Measurements from ENCODE around the gene ZCCHC14.
"Not testable (repeated sequence)": the region's sequence is repeated elsewhere in the genome, so short reads cannot be mapped to it uniquely, and the experiment has no call there.

ZCCHC14 gene

DNA sequence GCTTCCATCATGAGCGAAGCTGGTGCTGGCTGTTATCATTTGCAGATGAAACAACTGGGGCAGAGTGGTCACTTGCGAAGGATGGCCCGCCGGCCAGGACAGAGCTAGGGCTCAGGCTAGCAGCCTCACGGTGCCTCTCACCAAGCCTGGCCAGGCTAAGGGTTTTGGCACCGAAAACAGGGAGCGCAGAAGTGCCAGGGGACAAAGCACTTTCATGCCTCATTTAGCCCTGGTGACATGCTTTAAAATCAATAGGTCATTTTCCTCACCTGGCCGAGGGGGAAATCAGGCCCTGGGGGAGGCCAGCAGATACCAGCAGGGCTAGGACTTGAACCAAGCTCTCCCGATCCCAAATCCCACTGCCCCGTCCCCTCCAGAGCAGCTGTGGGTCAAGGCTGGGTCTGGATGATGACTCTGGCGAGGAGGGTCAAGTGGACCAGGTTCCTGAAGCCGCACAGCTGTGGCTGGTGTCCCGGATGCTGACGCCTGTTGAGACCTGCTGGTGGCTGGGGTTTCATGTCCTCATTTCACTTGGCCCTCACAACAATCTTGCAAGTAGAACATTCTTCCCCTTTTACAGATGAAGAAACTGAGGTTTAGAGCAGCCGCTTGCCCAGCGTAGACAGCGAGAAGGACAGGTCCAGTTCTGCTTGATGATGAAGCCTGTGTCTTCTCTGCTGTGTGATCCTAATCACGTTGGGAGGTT, 10.6 kb upstream of the ZCCHC14 start:
- H3K4me1 ChIP-seq (ENCODE audit: control insufficient read depth, insufficient read depth, low read length): peaks cover 16% of the 10 kb centered on the region
- not testable (repeated sequence) for H3K9me3 ChIP-seq (ENCODE audit: control insufficient read depth, low read length); H3K4me3 ChIP-seq (ENCODE audit: low read length); H3K9ac ChIP-seq (ENCODE audit: low read length); DNase-seq (ENCODE audit: low read depth); H3K36me3 ChIP-seq (ENCODE audit: control insufficient read depth, insufficient read depth, low read length, severe bottlenecking)
- H3K27me3 ChIP-seq (replicated peaks; ENCODE audit: control insufficient read depth, insufficient read depth, low read length): peaks cover 11% of the 10 kb centered on the region

GRCh38 chr16:87502308-87502969, 9.6 kb upstream of the ZCCHC14 start:
- H3K4me1 ChIP-seq (ENCODE audit: control insufficient read depth, insufficient read depth, low read length): peaks cover 18% of the 10 kb centered on the region
- no peak overlapping the region for H3K9ac ChIP-seq (ENCODE audit: low read length)
- DNase-seq (ENCODE audit: low read depth): no peak
- no peaks in the 10 kb centered on the region for H3K9me3 ChIP-seq (ENCODE audit: control insufficient read depth, low read length)
- H3K4me3 ChIP-seq (ENCODE audit: low read length): no peak overlapping the region
- no peaks in the 10 kb centered on the region for H3K36me3 ChIP-seq (ENCODE audit: control insufficient read depth, insufficient read depth, low read length, severe bottlenecking)
- peaks cover 8% of the 10 kb centered on the region for H3K27me3 ChIP-seq (replicated peaks; ENCODE audit: control insufficient read depth, insufficient read depth, low read length)

DNA sequence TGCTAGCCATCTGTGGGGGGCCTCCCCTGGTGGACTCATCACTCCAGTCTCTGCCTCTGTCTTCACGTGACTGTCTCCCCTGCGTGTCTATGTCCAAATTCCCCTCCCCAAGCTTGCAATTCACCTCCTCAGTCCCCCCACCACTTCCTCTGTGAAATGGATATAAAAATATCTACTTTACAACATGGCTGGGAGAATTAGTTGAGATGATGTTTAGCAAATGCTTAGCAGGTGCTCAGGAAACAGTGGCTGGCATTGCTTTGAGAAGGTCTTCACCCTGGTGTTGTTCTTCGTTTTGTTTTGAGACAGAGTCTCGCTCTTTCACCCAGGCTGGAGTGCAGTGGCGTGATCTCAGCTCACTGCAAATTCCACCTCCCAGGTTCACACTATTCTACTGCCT, 8.3 kb upstream of the ZCCHC14 start:
- H3K36me3 ChIP-seq (ENCODE audit: control insufficient read depth, insufficient read depth, low read length, severe bottlenecking): no peaks in the 10 kb centered on the region
- peaks cover 18% of the 10 kb centered on the region for H3K4me1 ChIP-seq (ENCODE audit: control insufficient read depth, insufficient read depth, low read length)
- H3K27me3 ChIP-seq (replicated peaks; ENCODE audit: control insufficient read depth, insufficient read depth, low read length): no peaks in the 10 kb centered on the region
- no peak overlapping the region for H3K4me3 ChIP-seq (ENCODE audit: low read length)
- H3K9ac ChIP-seq (ENCODE audit: low read length): no peak overlapping the region
- no peaks in the 10 kb centered on the region for H3K9me3 ChIP-seq (ENCODE audit: control insufficient read depth, low read length)
- no peak for DNase-seq (ENCODE audit: low read depth)

- peak overlapping the region; percentile 36 for H3K9ac ChIP-seq (ENCODE audit: low read length)
- peaks cover 18% of the 10 kb centered on the region for H3K4me1 ChIP-seq (ENCODE audit: control insufficient read depth, insufficient read depth, low read length)
- no peaks in the 10 kb centered on the region for H3K36me3 ChIP-seq (ENCODE audit: control insufficient read depth, insufficient read depth, low read length, severe bottlenecking)
- H3K27me3 ChIP-seq (replicated peaks; ENCODE audit: control insufficient read depth, insufficient read depth, low read length): no peaks in the 10 kb centered on the region
- DNase-seq (ENCODE audit: low read depth): peak; percentile 66
- no peaks in the 10 kb centered on the region for H3K9me3 ChIP-seq (ENCODE audit: control insufficient read depth, low read length)
- no peak overlapping the region for H3K4me3 ChIP-seq (ENCODE audit: low read length)
Observed at GRCh38 chr16:87499189-87499486, 6.3 kb upstream of the ZCCHC14 start.

DNA sequence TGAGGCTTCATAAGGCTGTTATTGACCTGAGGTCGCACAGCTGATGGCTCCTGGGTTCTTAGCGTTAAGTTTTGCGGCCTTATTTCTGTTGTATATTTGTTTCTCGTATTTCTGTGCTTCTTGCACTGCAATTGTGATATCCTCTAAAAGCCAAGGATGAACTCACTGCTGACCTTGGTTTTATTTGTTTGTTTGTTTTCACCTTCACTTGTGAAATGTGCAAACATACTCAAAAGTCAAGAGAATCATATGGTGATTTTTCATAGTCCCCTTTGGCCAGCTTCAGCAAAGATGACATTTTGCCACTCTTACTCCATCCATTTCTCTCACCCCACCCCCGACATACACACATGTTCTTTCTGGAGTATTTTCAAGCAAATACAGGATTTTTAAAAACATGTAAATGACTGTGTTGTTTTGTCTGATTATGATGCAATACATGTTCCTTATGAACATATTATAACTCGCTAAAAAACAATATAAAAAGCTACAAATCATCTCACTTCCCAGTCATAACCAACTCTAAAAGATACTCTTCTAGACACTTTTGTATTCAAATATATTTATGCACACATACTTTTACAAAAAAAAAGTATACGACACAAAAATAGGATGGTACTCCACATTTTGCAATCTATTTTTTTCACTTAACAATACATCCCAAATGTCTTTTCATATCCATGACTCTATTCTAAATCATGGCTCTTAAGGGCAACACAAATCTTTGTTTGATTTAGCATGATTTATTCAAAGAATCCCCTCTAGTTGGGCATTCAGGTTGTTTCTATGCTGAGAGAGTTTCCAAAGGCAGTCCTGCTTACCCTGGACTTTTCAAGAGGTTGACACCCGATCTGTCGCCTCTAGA, 5.7 kb upstream of the ZCCHC14 start:
- no peaks in the 10 kb centered on the region for H3K27me3 ChIP-seq (replicated peaks; ENCODE audit: control insufficient read depth, insufficient read depth, low read length)
- no peak overlapping the region for H3K4me3 ChIP-seq (ENCODE audit: low read length)
- no peaks in the 10 kb centered on the region for H3K9me3 ChIP-seq (ENCODE audit: control insufficient read depth, low read length)
- no peak overlapping the region for H3K9ac ChIP-seq (ENCODE audit: low read length)
- DNase-seq (ENCODE audit: low read depth): no peak
- peaks cover 19% of the 10 kb centered on the region for H3K4me1 ChIP-seq (ENCODE audit: control insufficient read depth, insufficient read depth, low read length)
- no peaks in the 10 kb centered on the region for H3K36me3 ChIP-seq (ENCODE audit: control insufficient read depth, insufficient read depth, low read length, severe bottlenecking)

- not testable (repeated sequence) for H3K9me3 ChIP-seq (ENCODE audit: control insufficient read depth, low read length); H3K9ac ChIP-seq (ENCODE audit: low read length); H3K4me3 ChIP-seq (ENCODE audit: low read length); H3K36me3 ChIP-seq (ENCODE audit: control insufficient read depth, insufficient read depth, low read length, severe bottlenecking); H3K27me3 ChIP-seq (replicated peaks; ENCODE audit: control insufficient read depth, insufficient read depth, low read length); DNase-seq (ENCODE audit: low read depth)
- peaks cover 23% of the 10 kb centered on the region for H3K4me1 ChIP-seq (ENCODE audit: control insufficient read depth, insufficient read depth, low read length)
Observed at GRCh38 chr16:87497767-87498290, 5.0 kb upstream of the ZCCHC14 start.

DNA sequence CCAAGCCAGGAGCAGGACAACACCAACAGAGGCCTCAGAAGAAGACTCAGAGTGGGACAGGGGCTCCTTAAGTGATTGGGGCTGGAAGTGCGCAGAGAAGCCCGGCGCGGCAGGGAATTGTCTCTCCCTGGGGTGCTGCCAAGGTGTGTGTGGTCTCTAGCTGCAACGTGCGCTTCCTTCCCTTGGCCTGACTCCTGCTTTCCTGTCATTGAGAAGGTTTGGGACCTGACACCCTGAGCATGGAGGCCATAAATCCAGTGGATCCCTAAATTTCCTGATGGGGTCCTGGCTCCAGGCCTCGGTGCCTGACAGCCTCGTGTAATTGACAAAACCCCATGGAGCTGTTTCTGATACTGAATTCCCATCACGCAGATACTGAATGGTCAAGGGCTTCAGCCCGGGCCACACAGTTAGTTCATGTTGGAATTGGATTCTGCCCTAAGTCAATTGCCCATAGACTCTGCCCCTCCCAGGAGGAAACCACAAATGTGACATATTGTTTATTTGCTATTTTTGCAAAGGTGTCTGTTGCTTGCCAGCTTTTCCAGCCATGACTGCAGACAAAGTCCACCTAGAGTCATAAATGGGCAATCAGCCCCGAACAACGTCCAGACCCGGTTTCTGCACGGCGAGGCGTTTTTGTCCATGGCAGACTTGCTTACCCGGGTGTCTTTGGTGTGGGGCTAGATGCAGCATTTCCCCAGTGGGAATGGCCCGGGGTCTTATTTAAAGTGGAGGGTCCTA, 4.4 kb upstream of the ZCCHC14 start:
- not testable (repeated sequence) for H3K9me3 ChIP-seq (ENCODE audit: control insufficient read depth, low read length); H3K4me3 ChIP-seq (ENCODE audit: low read length); DNase-seq (ENCODE audit: low read depth); H3K9ac ChIP-seq (ENCODE audit: low read length); H3K27me3 ChIP-seq (replicated peaks; ENCODE audit: control insufficient read depth, insufficient read depth, low read length); H3K36me3 ChIP-seq (ENCODE audit: control insufficient read depth, insufficient read depth, low read length, severe bottlenecking)
- H3K4me1 ChIP-seq (ENCODE audit: control insufficient read depth, insufficient read depth, low read length): peaks cover 23% of the 10 kb centered on the region

- no peaks in the 10 kb centered on the region for H3K9me3 ChIP-seq (ENCODE audit: control insufficient read depth, low read length)
- no peaks in the 10 kb centered on the region for H3K36me3 ChIP-seq (ENCODE audit: control insufficient read depth, insufficient read depth, low read length, severe bottlenecking)
- DNase-seq (ENCODE audit: low read depth): no peak
- H3K27me3 ChIP-seq (replicated peaks; ENCODE audit: control insufficient read depth, insufficient read depth, low read length): no peaks in the 10 kb centered on the region
- no peak overlapping the region for H3K9ac ChIP-seq (ENCODE audit: low read length)
- H3K4me1 ChIP-seq (ENCODE audit: control insufficient read depth, insufficient read depth, low read length): peaks cover 23% of the 10 kb centered on the region
- no peak overlapping the region for H3K4me3 ChIP-seq (ENCODE audit: low read length)
Observed at GRCh38 chr16:87496447-87496801, 3.6 kb upstream of the ZCCHC14 start.

DNA sequence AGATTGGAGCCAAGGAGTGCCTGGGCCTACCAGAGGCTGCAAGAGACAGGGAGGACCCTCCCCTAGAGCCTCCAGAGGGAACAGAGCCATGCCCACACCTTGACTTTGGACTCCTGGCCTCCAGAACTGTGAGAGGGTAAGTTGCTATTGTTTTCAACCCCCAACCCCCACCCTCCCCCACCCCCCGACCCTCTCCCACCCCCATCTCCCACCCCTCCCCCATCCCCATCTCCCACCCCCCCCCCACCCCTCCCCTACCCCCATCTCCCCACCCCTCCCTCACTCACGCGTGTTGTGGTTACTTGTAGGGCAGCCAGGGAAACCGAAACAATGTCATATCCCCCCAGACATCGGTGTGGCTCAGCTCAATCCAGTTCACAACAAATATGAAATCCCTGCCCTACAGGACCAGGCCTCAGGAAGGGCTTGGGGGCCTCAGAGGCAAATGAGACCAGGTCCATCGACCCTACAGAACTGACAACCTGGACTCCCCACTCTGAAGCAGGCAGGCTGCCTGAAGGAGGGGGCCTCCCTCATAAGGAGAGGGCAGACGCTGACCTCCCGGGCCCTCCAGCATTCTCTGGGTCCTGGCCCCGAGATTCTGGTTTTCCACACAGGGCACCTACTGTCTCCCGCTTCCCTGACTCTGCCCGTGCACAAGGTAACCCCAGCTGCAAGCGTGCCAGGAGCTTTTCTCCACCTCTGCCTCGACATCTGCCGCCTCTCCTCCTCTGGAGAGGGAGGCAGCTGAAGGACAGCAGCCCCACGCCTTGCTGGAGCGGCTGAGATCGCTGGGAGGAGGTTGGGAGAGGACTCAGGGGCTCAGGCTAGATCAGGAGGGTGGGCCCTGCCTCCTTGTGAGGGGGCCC, 3.0 kb upstream of the ZCCHC14 start:
- Histone ChIP-seq H3K27me3 (replicated peaks; ENCODE audit: control insufficient read depth, insufficient read depth, low read length) (no peaks in the 10 kb centered on the region), H3K36me3 (ENCODE audit: control insufficient read depth, insufficient read depth, low read length, severe bottlenecking) (no peaks in the 10 kb centered on the region), H3K9ac (ENCODE audit: low read length) (no peak overlapping the region), H3K4me3 (ENCODE audit: low read length) (no peak overlapping the region), H3K9me3 (ENCODE audit: control insufficient read depth, low read length) (no peaks in the 10 kb centered on the region), H3K4me1 (ENCODE audit: control insufficient read depth, insufficient read depth, low read length) (peaks cover 23% of the 10 kb centered on the region)
- DNase-seq (ENCODE audit: low read depth): no peak

- no peaks in the 10 kb centered on the region for H3K36me3 ChIP-seq (ENCODE audit: control insufficient read depth, insufficient read depth, low read length, severe bottlenecking)
- H3K27me3 ChIP-seq (replicated peaks; ENCODE audit: control insufficient read depth, insufficient read depth, low read length): no peaks in the 10 kb centered on the region
- peak; percentile 35 for DNase-seq (ENCODE audit: low read depth)
- peaks cover 29% of the 10 kb centered on the region for H3K4me1 ChIP-seq (ENCODE audit: control insufficient read depth, insufficient read depth, low read length)
- H3K9ac ChIP-seq (ENCODE audit: low read length): peak overlapping the region; percentile 73
- no peaks in the 10 kb centered on the region for H3K9me3 ChIP-seq (ENCODE audit: control insufficient read depth, low read length)
- H3K4me3 ChIP-seq (ENCODE audit: low read length): peak overlapping the region; percentile 82
Observed at GRCh38 chr16:87493608-87494280, 920 bp upstream of the ZCCHC14 start.

Data from adipocyte (in vitro differentiated cells).